ENCODE data around the gene SLC17A1.

- no peak for TF ChIP-seq CTCF (IDR thresholded peaks at IDR 0.05)
- no peak for TF ChIP-seq POLR2AphosphoS5 (IDR thresholded peaks at IDR 0.05)
- TF ChIP-seq POLR2A (IDR thresholded peaks at IDR 0.05; ENCODE audit: low read depth), result no peak
- TF ChIP-seq EP300 (IDR thresholded peaks at IDR 0.05), result no peak
Observed at GRCh38 chr6:25757936-25758642, 73.8 kb downstream of the SLC17A1 start.

Measured in esophagus muscularis mucosa (tissue), 4 donors.